ENCODE measurements around the gene LTA.

The LTA gene

GRCh38 chr6:31619805-31620585 is 47.9 kb downstream of the LTA start:
- Mint-ChIP-seq H3K4me3 (peak overlapping the region; percentile 78 to 97), H3K27ac (peak overlapping the region; percentile 96), H3K27me3 (no peaks in the 10 kb centered on the region), H3K4me1 (peaks cover 65% of the 10 kb centered on the region), H3K9me3 (no peaks in the 10 kb centered on the region)
- DNase-seq (peak; percentile 97 to 99), ATAC-seq (peak; percentile 87)

- peak in 1 of 2 donors; percentile 95 for DNase-seq
- Mint-ChIP-seq H3K27me3 (no peaks in the 10 kb centered on the region), H3K4me3 (peak within 1 kb of the TSS; percentile 78 to 97), H3K4me1 (peaks cover 57% of the 10 kb centered on the region), H3K27ac (peak within 1 kb of the TSS; percentile 96 to 98), H3K9me3 (no peaks in the 10 kb centered on the region)
- ATAC-seq, result peak; percentile 72
These were observed 48.7 kb downstream of the LTA start, which contains the start of gene PRRC2A for GRCh38 chr6:31620586-31621319. Gene PRRC2A (plus strand): TSS chr6:31620715. CDS start chr6:31622790, 2,075 bp downstream.

- Mint-ChIP-seq H3K4me1 (peaks cover 57% of the 10 kb centered on the region), H3K27ac (peak overlapping the region; percentile 90 to 98), H3K27me3 (no peaks in the 10 kb centered on the region), H3K4me3 (peak overlapping the region; percentile 78 to 97), H3K9me3 (no peaks in the 10 kb centered on the region)
- no peak for DNase-seq
- no peak for ATAC-seq
These were observed 49.3 kb downstream of the LTA start for GRCh38 chr6:31621320-31621939.

DNA sequence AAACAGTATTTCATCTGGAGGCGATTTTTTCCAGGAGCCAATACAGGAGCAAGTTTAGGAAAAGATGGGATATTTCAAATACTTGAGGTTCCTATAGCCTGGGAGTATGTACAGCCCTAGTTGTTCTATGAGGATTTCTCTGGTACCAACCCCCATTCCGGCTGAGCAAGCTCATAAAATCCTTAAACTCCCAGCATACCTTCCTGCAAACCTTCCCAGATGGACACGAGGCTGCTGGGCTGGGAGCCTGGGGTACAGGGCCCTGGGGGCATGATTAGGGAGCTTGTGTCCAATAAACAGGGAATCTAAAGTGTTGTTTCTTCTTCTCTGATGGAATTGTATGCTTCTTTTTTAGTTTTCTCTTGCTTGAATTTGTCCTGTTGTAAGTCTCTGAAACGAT is 49.9 kb downstream of the LTA start:
- Mint-ChIP-seq H3K4me3 (peak overlapping the region; percentile 78 to 97), H3K4me1 (peaks cover 56% of the 10 kb centered on the region), H3K27me3 (no peaks in the 10 kb centered on the region), H3K27ac (peak overlapping the region; percentile 90 to 98), H3K9me3 (no peaks in the 10 kb centered on the region)
- DNase-seq (no peak), ATAC-seq (no peak)

DNA sequence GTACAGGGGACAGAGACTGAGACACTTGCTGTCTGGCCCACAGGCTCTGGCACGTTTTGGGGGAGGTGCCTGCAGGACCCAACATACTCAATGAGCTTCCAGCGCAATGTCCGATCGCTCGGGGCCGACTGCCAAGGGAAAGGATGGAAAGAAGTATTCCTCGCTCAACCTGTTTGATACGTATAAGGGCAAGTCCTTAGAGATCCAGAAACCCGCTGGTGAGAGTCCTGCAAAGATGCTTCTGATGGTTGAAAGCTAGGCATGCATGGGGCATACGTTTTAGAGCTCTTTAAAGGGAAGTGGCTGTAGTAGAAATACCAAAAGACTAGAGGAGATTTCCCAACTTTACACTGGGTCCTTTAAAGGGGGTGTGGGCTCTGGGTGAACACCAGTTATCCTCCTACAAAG is 50.6 kb downstream of the LTA start:
- Mint-ChIP-seq H3K4me3 (peak overlapping the region; percentile 78 to 97), H3K27ac (peak overlapping the region; percentile 90 to 98), H3K9me3 (no peaks in the 10 kb centered on the region), H3K4me1 (peaks cover 56% of the 10 kb centered on the region), H3K27me3 (no peaks in the 10 kb centered on the region)
- DNase-seq, result no peak
- no peak for ATAC-seq

All from stimulated activated naive CD8-positive, alpha-beta T cell treated with anti-CD3 and anti-CD28 coated beads, Interleukin-15, amount 100 ng/mL, for 72 hours (primary cell).